Glomerular endothelial cell (primary cell): Measurements from ENCODE around the gene DNLZ. TPM values are rescaled to one million over a fixed set of nuclear protein-coding genes. Genes with fewer than 3 reads are reported as not detected.

Experiments
- DNase-seq: peaks from one replicate; pipeline ENCODE4 v3.0.0-alpha.2; 2011; ENCODE audit warnings: low read depth, low spot score; ENCODE audit errors: extremely low read depth
- total RNA-seq: library from RNA; depleted of rRNA; stranded (reverse); fragments of >200 nt; gene quantifications from 2 replicates; pipeline ENCODE4 v1.2.3, GENCODE V29; 2015

The DNLZ gene
- total RNA-seq, 1 donor from 2014 or later = 50.4 TPM

GRCh38 chr9:136333486-136333885 lies 30.1 kb downstream of the DNLZ start:
- no peak for DNase-seq

GRCh38 chr9:136333045-136333444 lies 30.5 kb downstream of the DNLZ start:
- no peak for DNase-seq

GRCh38 chr9:136332482-136332983 lies 31.0 kb downstream of the DNLZ start:
- DNase-seq = no peak

- no peak for DNase-seq
Measured at GRCh38 chr9:136331556-136332481, 31.7 kb downstream of the DNLZ start.

- no peak for DNase-seq
Measured at GRCh38 chr9:136331030-136331429, 32.5 kb downstream of the DNLZ start.

- no peak for DNase-seq
Measured at GRCh38 chr9:136330406-136330990, 33.0 kb downstream of the DNLZ start.

- no peak for DNase-seq
Measured at GRCh38 chr9:136329636-136330405, 33.7 kb downstream of the DNLZ start.

GRCh38 chr9:136329211-136329627 lies 34.3 kb downstream of the DNLZ start:
- DNase-seq = no peak

- DNase-seq = no peak
Measured at GRCh38 chr9:136328622-136329041, 34.9 kb downstream of the DNLZ start.

- no peak for DNase-seq
Measured at GRCh38 chr9:136328011-136328621, 35.4 kb downstream of the DNLZ start.

GRCh38 chr9:136327304-136327974 lies 36.1 kb downstream of the DNLZ start, which contains the start of gene GPSM1:
Gene GPSM1, plus strand, starts transcription at chr9:136327539. Its CDS starts 157 bp downstream, at chr9:136327696.
- no peak for DNase-seq

- no peak for DNase-seq
Measured at GRCh38 chr9:136326761-136327303, 36.7 kb downstream of the DNLZ start.

- no peak for DNase-seq
Measured at GRCh38 chr9:136326061-136326760, 37.3 kb downstream of the DNLZ start.

- DNase-seq = no peak
Measured at GRCh38 chr9:136325358-136325757, 38.2 kb downstream of the DNLZ start.

GRCh38 chr9:136324501-136325300 lies 38.8 kb downstream of the DNLZ start:
- DNase-seq = no peak

GRCh38 chr9:136323371-136323789 lies 40.2 kb downstream of the DNLZ start:
- DNase-seq = no peak

- DNase-seq = no peak
Measured at GRCh38 chr9:136322756-136323330, 40.7 kb downstream of the DNLZ start.

GRCh38 chr9:136321561-136321960 lies 42.0 kb downstream of the DNLZ start:
- DNase-seq = no peak
